Subcutaneous abdominal adipose tissue (tissue), 5 donors: ENCODE data around the gene NCSTN.

Experiments used
- H3K27ac ChIP-seq: one replicate; pipeline ENCODE4 v1.7.0; 2013; ENCODE audit warnings: low read depth, mild to moderate bottlenecking, inconsistent platforms, low read length, moderate library complexity
- H3K27me3 ChIP-seq, 5 donors: one replicate each; pipeline ENCODE4 v1.7.0; 2013; ENCODE audit warnings: low read length in 5 of 5, inconsistent platforms in 1 of 5; ENCODE audit not compliant: control insufficient read depth in 5 of 5, insufficient read depth in 4 of 5
- H3K36me3 ChIP-seq, 5 donors: one replicate each; pipeline ENCODE4 v1.7.0; 2013; ENCODE audit warnings: low read length in 5 of 5; ENCODE audit not compliant: control insufficient read depth in 5 of 5, insufficient read depth in 5 of 5
- H3K4me1 ChIP-seq, 5 donors: one replicate each; pipeline ENCODE4 v1.7.0; 2013; ENCODE audit warnings: low read length in 5 of 5, mild to moderate bottlenecking in 3 of 5, moderate library complexity in 1 of 5; ENCODE audit not compliant: control insufficient read depth in 5 of 5, insufficient read depth in 5 of 5
- H3K4me3 ChIP-seq, 5 donors: one replicate each; pipeline ENCODE4 v1.7.0; 2013; ENCODE audit warnings: low read length in 5 of 5, low read depth in 1 of 5
- H3K9ac ChIP-seq, 5 donors: one replicate each; pipeline ENCODE4 v1.7.0; 2013; ENCODE audit warnings: low read length in 5 of 5, mild to moderate bottlenecking in 4 of 5, moderate library complexity in 3 of 5
- H3K9me3 ChIP-seq, 5 donors: one replicate each; pipeline ENCODE4 v1.7.0; 2013; ENCODE audit warnings: low read length in 5 of 5; ENCODE audit not compliant: control insufficient read depth in 5 of 5
- donor health status: healthy.
- donor health status: healthy.
- donor health status: healthy.
- donor health status: healthy.
- donor health status: healthy.

The NCSTN gene

DNA sequence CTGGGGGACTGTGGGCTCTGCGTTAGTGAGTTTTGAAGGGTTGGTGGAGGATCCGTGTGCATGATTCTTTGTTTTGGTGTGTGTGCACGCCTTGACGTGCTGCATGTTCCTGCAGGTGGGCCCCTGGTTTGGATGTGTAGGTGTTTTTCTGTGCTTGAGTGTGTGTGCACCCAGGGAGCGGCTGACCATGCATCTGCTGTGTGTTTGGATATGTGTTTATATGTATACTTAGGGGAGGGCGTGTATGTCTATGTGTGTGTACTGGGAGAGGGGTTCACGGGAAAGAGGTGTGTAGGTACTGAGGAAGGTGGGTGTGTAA lies 58.3 kb downstream of the NCSTN start:
- Histone ChIP-seq H3K4me1 (peaks cover 0 to 21% (median 14%) of the 10 kb centered on the region in 5 donors), H3K9me3 (no peaks in the 10 kb centered on the region), H3K27me3 (peaks cover 8 to 27% (median 17%) of the 10 kb centered on the region in 5 donors), H3K4me3 (peak overlapping the region; percentile 8 to 60 (median 46)), H3K27ac (no peak overlapping the region), H3K9ac (no peak overlapping the region), H3K36me3 (no peaks in the 10 kb centered on the region)

DNA sequence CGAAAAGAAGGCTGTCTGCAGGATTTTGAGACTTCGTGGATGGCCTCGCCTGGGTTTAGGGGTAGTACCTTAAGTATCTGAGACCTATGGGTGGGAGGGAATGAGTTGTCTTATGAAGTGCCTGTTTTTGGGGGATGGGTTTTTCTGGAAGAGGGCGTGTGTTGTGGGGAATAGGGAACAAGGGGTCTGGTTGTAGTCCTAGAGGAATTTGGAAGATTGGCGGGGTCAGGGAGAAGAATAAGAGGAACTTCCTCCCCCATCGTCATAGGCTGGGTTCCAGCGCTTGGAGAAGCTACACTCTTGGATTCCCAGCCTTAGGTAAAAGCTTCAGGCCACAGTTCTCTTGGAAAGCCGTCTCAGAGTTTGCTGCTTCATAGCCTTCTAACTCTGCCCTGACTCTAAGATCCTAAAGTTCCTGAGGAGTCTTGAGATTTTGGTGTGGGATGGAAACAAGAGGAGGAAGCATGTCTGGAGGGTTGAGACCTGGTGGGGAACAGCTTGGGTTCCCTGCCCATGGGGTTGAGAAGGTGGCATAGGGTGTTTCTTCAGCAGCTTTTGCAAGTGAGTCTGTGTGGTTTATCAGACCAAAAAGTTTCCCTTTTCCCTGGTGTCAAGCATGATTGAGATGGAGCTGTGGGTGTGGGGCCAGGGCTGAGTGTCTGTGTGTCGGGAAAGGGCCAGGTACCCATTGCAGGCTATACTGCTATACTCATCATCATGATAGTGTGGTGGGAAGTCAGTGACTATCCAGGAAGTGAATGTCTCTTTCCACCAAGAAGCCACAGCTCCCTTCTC lies 59.0 kb downstream of the NCSTN start:
- H3K27ac ChIP-seq = no peak overlapping the region
- H3K27me3 ChIP-seq = peaks cover 8 to 27% (median 17%) of the 10 kb centered on the region in 5 donors
- H3K9ac ChIP-seq = no peak overlapping the region
- no peak overlapping the region for H3K4me3 ChIP-seq
- no peaks in the 10 kb centered on the region for H3K9me3 ChIP-seq
- no peaks in the 10 kb centered on the region for H3K36me3 ChIP-seq
- H3K4me1 ChIP-seq = peaks cover 0 to 21% (median 14%) of the 10 kb centered on the region in 5 donors

DNA sequence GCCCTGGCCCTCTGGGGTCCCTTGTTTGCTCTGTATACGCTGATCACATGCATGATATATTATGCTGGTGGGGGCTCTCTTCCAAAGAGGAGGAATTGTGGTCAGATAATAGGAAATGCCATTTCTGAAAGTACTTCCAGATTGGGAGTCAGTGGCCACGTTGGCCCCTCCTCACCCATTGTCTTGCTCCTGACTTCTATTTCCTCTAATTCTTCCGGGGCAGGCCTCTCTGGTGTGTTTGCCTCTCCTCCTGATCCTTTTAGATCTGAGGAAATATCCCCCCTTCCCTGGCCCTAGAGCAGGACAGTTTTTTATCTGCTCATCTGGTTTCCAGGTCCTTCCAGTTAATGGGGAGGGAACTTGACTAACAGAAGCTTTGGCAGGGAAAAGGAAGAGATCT lies 60.1 kb downstream of the NCSTN start:
- no peak overlapping the region for H3K9ac ChIP-seq
- no peaks in the 10 kb centered on the region for H3K9me3 ChIP-seq
- no peak overlapping the region for H3K27ac ChIP-seq
- peaks cover 8 to 24% (median 17%) of the 10 kb centered on the region in 5 donors for H3K27me3 ChIP-seq
- peaks cover 0 to 21% (median 14%) of the 10 kb centered on the region in 5 donors for H3K4me1 ChIP-seq
- no peaks in the 10 kb centered on the region for H3K36me3 ChIP-seq
- no peak overlapping the region for H3K4me3 ChIP-seq

DNA sequence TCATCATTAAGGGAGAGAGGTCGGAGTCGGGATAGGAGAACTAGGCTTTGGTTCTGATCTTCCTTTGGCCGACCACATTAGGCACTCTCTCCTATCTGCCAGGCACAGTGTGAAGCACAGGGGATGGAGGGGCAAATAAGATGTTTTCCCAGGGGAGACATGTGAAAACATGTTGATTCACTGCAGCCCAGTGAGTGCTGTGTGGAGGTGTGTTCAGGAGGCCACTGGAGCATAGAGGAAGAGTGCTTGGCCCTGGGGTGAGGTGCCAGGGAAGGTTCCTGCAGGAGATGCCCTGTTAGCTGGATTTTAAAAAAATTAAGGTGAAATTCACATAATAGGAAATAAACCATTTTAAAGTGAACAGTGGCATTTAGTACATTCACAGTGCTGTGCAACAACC lies 60.9 kb downstream of the NCSTN start:
- no peak overlapping the region for H3K9ac ChIP-seq
- H3K36me3 ChIP-seq = no peaks in the 10 kb centered on the region
- H3K27me3 ChIP-seq = peaks cover 8 to 24% (median 12%) of the 10 kb centered on the region in 5 donors
- H3K9me3 ChIP-seq = no peaks in the 10 kb centered on the region
- peaks cover 0 to 21% (median 14%) of the 10 kb centered on the region in 5 donors for H3K4me1 ChIP-seq
- H3K27ac ChIP-seq = no peak overlapping the region
- no peak overlapping the region for H3K4me3 ChIP-seq

DNA sequence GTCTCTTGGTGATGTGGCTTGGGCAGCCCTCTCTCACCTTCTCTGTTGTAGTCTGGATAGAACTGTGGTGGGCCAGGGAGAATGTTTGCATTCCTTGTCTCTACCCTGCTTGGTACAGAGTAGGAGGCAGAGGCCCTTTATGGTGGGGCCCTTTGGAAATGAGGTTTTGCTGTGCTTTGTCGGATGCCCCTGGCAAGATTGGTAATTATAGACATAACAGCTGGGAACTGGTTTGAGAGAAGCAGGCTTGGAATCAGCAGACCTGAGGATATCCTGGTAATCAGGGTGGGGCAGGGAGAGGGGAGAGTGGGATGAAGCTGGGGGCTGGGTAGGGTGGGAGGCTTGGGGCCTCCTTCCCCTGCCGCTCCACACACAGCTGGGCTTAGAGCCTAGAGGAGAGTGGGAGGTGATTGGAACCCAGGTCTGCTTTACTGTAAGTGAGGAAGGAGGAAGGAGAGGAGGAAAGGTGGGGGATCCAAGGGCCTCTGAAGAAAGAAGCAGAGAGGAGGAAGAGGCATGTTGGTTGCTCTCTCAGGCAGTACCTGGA lies 62.2 kb downstream of the NCSTN start:
- peaks cover 8 to 16% (median 12%) of the 10 kb centered on the region in 5 donors for H3K27me3 ChIP-seq
- no peak overlapping the region for H3K27ac ChIP-seq
- H3K9ac ChIP-seq = peak overlapping the region in 1 of 5 donors; percentile 3
- H3K4me1 ChIP-seq = peaks cover 0 to 18% (median 11%) of the 10 kb centered on the region in 5 donors
- no peaks in the 10 kb centered on the region for H3K36me3 ChIP-seq
- no peak overlapping the region for H3K4me3 ChIP-seq
- H3K9me3 ChIP-seq = no peaks in the 10 kb centered on the region

DNA sequence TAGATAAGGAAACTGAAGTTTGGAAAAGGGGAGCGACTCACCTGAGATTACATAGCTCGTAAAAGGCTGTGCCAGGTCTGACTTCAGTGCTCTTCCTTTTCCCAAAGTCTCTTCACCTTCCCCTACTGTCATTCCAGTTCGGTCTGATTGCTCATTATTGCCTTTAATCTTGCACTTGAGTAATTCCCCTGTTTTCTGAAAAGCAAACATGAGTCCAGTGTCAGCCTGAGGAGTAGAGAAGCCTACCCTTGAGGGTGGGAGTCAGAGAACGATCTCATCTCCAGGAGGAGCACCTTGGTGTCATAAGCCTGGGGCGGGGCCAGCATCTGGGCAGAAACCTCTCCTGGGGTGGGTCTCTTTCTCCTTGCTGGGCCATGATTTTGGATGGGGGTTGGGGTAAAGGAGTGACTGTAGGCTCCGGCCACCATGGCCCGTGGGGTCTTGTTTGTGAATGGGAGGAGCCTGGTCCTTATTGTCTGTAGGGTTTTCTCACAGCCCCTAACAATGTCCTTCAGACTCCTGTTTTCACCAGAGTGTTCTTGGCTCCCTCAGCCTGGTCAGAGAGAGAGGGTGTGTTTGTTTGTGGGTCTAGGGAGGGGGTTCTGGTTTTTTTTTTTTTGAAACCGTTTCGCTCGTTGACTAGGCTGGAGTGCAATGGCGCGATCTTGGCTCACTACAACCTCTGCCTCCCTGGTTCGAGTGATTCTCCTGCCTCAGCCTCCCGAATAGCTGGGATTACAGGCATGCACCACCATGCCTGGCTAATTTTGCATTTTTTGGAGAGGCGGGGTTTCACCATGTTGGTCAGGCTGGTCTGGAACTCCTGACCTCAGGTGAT lies 63.2 kb downstream of the NCSTN start:
- H3K4me3 ChIP-seq = no peak overlapping the region
- H3K27me3 ChIP-seq = peaks cover 8 to 14% (median 10%) of the 10 kb centered on the region in 5 donors
- no peak overlapping the region for H3K9ac ChIP-seq
- peaks cover 0 to 12% (median 3%) of the 10 kb centered on the region in 5 donors for H3K4me1 ChIP-seq
- no peaks in the 10 kb centered on the region for H3K36me3 ChIP-seq
- H3K27ac ChIP-seq = no peak overlapping the region
- H3K9me3 ChIP-seq = no peaks in the 10 kb centered on the region

DNA sequence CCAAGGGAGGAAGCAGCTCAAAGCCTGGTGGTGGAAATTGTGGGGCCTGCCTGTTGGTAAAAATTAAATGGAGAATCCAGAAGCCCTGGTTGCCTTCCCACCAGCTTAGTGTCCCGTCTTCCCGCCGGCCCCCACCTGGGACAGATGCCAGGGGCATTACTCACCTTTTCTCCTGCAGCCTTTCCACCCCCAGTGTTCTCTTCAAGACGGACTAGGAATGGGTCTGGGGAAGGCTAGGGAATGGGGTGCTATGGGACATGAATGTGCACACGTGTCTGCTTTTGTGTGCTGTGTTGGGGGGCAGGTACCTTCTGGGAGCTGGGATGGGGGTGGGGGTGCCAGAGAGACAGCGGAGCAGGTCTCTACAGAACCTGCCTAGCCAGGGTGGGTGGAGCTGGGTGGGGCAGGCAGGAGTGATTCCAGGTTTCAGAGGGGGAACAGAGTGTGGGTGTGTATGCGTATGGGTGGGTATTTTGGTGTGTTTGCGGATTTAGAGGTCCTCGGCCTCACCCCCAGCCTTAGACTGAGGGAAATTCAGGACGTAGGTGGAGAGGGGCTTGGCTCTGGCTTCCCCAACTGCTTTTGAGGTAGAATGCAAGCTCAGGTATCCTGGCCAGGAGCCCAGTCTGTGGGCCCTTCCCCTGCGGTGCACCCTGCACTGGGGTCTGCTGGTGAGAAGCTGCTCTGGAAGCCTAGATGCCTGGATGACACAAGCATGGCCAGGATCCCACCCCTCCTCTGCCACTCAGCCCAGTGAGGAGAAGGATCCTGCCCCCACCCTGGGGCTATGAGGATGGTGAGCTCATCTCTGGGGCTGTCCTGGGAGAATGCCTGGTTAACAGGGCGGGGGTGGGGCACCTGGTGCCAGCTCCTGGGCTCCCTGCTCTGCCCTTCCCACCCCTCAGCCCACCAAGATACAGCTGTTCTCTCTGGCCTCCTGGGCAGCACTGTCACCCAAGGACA lies 64.9 kb downstream of the NCSTN start:
- Histone ChIP-seq H3K4me3 (no peak overlapping the region), H3K27ac (no peak overlapping the region), H3K27me3 (peaks cover 0 to 10% (median 5%) of the 10 kb centered on the region in 5 donors), H3K9me3 (no peaks in the 10 kb centered on the region), H3K4me1 (peaks cover 0 to 1% (median 0%) of the 10 kb centered on the region in 5 donors), H3K9ac (no peak overlapping the region), H3K36me3 (no peaks in the 10 kb centered on the region)
